ENCODE measurements around the gene PLCH1. TPM values are rescaled to one million over a fixed set of nuclear protein-coding genes. Genes with fewer than 3 reads are reported as not detected.

Gene PLCH1
- polyA plus RNA-seq, 3 donors = 10.1 to 12.5 (median 11.0) TPM

- no peak for DNase-seq (ENCODE audit: extremely low read depth in 1 of 11, low read depth in 9 of 11, low spot score in 4 of 11)
Measured at GRCh38 chr3:155747286-155747945, 2.5 kb upstream of the PLCH1 start.

DNA sequence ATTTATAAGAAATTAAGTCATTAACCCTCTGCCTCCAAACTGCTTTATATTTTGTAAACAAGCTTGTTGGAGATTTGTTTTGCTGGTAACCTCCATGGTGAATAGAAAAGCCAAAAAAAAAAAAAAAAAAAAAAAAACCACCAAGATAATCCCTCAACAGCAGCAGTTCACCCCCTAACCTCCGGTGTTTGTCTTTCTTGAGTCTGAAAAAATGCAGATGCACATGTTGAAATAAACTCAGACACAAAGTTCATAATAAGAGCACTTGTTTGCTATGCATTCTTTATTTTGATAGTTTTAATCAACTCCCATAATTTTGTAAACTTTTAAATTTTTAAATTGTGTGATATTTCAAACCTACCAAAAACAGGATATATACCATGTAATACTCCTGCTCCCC, 1.8 kb upstream of the PLCH1 start:
- no peak for DNase-seq (ENCODE audit: extremely low read depth in 1 of 11, low read depth in 9 of 11, low spot score in 4 of 11)

DNA sequence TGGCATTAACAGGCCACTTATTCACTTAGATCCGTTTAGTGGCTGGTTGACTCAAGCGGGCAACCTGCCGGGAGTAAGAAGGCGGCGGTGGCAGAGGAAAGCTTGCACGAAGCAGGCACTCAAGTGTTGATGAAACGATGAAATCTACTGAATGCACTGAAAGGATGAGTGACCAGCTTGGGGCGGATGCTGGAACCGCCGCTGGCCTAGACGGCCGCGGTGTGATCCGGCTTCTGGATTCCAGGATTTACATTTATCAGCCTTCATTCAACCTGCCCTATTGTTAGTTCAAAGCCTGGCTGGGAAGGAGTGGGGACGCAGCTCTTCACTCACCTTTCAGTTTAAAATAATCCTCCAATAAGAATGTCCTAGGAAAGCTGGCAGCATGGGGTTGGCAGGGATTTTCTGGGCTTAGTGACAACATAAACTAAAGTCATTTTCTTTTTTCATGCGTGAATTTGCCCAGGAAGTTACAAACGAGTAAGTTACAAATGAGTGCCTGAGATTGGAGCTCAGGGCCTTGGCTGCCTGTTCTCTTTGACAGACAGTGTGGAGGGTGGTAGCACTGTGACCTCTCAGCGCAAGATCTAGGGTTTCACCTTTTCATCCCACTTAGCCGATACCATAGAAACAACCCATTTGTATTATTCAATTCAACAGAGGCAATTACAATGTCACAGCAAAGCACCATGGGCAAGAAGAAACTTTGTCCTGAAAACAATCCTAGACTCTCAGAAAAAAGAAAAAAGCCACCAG, 1.1 kb upstream of the PLCH1 start:
- no peak for DNase-seq (ENCODE audit: extremely low read depth in 1 of 11, low read depth in 9 of 11, low spot score in 4 of 11)

- DNase-seq (ENCODE audit: extremely low read depth in 1 of 11, low read depth in 9 of 11, low spot score in 4 of 11) = peak in 5 of 11 donors; percentile 73 to 80 (median 76)
Measured at GRCh38 chr3:155744010-155744625, 753 bp downstream of the PLCH1 start.

- no peak for DNase-seq (ENCODE audit: extremely low read depth in 1 of 11, low read depth in 9 of 11, low spot score in 4 of 11)
Measured at GRCh38 chr3:155743606-155744005, 1.3 kb downstream of the PLCH1 start.

DNA sequence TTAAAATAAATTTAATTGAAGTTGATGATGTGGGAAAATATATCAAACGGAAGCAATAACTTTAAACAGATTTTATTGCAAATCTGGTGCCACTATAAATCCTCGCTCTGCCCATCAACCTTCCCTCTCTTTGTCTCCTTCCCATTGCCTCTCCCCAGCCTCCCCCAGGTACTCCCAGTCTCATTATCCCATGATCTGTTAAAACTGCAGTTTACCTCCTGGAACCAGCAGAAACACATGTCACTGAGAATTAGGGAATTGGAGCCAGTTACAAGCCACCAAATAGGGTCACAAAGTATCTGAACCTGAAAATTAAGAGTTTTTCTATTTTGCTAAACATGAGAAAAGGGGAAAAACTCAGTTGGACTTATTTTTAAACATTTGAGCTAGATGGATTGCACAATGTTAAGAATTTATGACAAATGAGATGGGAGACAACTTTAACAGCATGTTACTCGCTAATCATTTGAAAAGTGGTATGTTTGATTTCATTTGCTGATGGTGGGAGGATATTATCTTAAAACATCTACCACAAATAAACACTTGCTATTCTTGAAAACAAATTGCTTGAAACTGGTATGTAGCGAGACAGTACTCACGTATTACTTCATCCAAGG, 2.4 kb downstream of the PLCH1 start:
- DNase-seq (ENCODE audit: extremely low read depth in 1 of 11, low read depth in 9 of 11, low spot score in 4 of 11) = no peak

- no peak for DNase-seq (ENCODE audit: extremely low read depth in 1 of 11, low read depth in 9 of 11, low spot score in 4 of 11)
Measured at GRCh38 chr3:155741603-155742002, 3.3 kb downstream of the PLCH1 start.

- peak in 1 of 11 donors; percentile 67 for DNase-seq (ENCODE audit: extremely low read depth in 1 of 11, low read depth in 9 of 11, low spot score in 4 of 11)
Measured at GRCh38 chr3:155741101-155741500, 3.8 kb downstream of the PLCH1 start.

DNA sequence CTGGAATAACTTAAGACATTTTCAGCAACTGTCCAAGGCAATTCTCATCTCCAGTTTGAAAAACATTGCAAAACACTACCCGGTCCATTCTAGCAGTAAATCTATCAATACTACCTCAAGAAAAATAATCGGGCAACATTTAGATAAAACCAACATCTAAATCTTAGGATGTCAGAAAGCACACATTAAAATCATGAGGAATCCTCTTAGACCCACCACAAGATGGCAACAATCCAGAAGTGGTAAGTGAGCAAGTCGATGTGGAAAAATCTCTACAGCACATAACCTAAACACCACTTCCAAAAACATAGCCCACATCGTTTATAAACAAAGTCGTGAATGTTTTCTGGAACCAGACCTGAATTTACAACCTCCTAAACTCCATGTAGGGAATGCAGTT, 5.7 kb downstream of the PLCH1 start:
- no peak for DNase-seq (ENCODE audit: extremely low read depth in 1 of 11, low read depth in 9 of 11, low spot score in 4 of 11)

GRCh38 chr3:155738580-155739076, 6.2 kb downstream of the PLCH1 start:
- DNase-seq (ENCODE audit: extremely low read depth in 1 of 11, low read depth in 9 of 11, low spot score in 4 of 11) = no peak

DNA sequence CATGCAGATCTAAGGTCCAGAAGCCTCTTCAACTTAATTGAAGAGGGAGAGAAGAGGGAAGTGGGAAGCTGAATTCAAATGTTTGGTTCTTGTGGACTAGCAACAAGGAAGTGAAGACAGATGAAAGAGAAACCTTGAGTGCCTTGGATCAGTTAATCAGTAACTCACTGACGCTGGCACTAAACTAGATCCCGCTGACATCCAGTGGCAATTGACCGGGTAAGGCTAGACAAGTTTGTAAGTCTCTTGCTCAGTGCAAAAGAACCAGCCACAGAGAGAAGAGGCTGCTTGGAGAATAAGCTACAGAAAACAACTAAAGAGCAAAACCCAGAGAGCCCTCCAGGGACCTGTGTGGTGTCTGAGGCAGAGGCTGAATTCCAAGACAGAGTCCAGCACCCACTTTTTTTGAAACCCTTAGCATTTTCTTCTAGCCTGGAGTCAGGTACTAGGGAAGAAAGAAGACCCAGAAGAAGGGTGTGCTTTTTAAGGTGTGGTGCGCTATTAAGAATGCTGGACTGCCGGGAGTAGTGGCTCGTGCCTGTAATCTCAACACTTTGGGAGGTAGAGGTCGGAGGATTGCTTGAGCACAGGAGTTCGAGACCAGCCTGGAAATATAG, 6.9 kb downstream of the PLCH1 start:
- DNase-seq (ENCODE audit: extremely low read depth in 1 of 11, low read depth in 9 of 11, low spot score in 4 of 11) = peak in 3 of 11 donors; percentile 60 to 84 (median 73)

- DNase-seq (ENCODE audit: extremely low read depth in 1 of 11, low read depth in 9 of 11, low spot score in 4 of 11) = no peak
Measured at GRCh38 chr3:155736381-155736780, 8.5 kb downstream of the PLCH1 start.

DNA sequence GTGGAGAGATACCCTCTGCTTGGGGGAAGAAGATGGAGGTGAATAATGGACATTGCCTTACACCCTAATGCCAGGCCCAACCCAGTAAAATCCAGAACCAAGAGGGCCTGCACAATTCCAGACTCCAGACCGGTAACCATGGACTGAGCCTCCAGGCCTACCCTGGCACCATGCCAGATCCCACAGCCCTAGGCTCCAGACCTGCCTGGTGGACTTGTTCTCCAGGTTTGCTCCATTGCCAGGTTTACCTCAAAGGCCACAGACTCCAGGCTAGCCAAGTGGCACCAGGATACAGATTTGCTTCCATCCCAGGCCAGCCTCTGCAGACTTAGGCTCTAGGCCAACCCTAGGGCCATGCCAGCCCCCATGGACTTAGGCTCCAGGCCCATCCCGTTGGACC, 14.0 kb downstream of the PLCH1 start:
- no peak for DNase-seq (ENCODE audit: extremely low read depth in 1 of 11, low read depth in 9 of 11, low spot score in 4 of 11)

- no peak for DNase-seq (ENCODE audit: extremely low read depth in 1 of 11, low read depth in 9 of 11, low spot score in 4 of 11)
Measured at GRCh38 chr3:155727836-155728235, 17.0 kb downstream of the PLCH1 start.

DNA sequence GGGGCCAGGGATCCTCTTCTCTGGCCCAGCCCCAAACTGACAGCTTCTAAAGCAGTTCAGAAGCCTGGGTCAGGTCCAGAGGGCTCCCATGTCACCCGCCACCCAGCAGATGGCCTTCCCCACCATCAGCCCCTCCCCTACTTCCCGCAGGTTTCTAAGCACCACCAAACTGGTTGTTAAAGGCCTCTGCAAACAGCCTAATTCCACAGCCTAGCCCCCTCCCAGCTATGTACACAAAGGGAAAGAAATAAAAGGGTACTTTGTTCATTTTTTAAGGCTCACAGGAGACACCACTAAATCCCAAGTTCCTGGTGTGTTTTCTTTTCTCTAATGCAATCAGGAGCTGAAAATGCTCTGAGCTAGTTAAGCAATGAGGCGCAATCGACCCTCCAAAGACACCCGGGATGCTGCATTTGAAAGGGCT, 30.6 kb downstream of the PLCH1 start:
- no peak for DNase-seq (ENCODE audit: extremely low read depth in 1 of 11, low read depth in 9 of 11, low spot score in 4 of 11)

DNA sequence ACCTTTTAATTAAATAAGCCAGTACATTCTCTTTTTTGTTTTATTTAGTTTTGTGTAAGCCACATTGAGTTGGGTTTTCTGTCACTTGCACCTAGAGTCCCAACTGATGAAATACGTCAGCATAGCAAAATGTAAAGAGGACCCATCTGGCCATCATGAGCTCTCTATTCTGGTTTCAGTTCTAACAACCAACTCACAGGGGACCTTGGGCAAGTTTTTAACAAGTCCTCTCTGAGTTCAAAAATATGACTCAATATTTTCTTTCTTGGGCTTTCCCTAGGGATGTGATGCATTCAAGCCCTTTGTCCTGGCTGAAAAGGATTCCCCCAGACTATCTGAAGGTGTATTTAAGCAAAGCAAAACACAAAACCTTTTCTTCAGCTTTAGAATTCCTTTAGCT, 32.9 kb downstream of the PLCH1 start:
- DNase-seq (ENCODE audit: extremely low read depth in 1 of 11, low read depth in 9 of 11, low spot score in 4 of 11) = no peak

DNA sequence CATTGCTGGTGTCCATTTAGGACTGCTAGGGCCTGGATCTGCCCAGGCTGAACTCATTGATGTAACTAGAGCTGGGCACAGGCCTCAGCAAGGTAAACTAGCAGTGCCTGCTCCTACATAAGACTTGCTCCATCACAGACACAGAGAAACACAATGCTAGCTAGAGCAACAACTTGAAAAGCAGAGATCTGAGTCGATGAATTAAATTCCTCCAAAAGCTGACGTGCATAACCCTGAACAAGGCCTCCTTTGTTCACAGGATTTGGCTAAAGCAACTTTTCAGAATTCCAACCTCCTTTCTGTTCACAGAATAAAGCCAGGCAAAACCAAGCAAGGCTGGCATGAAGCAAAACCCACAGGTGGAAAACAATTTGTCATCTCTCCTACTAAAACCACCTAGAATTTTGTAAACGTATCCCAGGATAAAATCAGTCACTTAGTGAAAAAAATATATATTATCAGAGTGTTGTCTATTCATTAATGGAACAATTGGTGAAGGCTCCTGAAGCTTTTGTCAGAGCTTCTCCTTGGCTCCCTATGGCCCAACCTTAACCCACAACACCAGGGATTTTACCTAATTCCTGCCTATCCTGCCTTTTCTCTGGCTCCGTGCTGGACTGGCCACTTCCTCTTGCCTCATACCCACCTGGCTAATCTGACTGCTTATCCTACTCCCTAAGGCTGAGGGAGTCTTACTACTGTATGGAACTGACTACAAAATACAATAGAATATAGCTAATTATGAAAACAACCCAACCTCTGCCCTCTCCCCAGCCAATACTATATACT, 39.9 kb downstream of the PLCH1 start:
- peak in 2 of 11 donors; percentile 9 to 12 for DNase-seq (ENCODE audit: extremely low read depth in 1 of 11, low read depth in 9 of 11, low spot score in 4 of 11)

- no peak for DNase-seq (ENCODE audit: extremely low read depth in 1 of 11, low read depth in 9 of 11, low spot score in 4 of 11)
Measured at GRCh38 chr3:155704061-155704460, 40.8 kb downstream of the PLCH1 start.
